ENCODE measurements around the gene ABCC6. TPM values are rescaled to one million over a fixed set of nuclear protein-coding genes. Genes with fewer than 3 reads are reported as not detected.
"Not testable (repeated sequence)": the region's sequence is repeated elsewhere in the genome, so short reads cannot be mapped to it uniquely, and the experiment has no call there.

The ABCC6 gene
- total RNA-seq, 4 donors from 2014 or later = 0.29 TPM; not detected in 3

DNA sequence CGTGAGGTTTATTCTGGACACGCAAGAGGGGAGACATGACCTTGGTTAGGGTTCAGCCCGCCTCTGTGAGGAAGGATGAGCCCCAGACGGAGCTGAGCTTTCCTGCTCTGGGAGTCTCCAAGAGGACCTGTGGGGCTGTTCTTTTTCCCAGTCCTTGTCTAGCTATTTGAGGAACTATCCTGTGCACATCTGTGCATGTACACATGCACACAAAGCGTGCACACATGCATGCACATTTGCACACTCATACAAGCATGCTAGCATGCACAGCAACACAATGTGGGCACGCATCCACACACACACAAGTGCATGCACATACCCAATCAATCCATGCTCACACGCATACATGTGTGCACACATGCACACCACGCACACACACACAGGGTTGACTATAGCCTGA lies 40.4 kb downstream of the ABCC6 start:
- Histone ChIP-seq H3K27ac (no peak overlapping the region), H3K4me3 (no peak overlapping the region), H3K27me3 (no peaks in the 10 kb centered on the region), H3K36me3 (no peaks in the 10 kb centered on the region), H3K9me3 (no peaks in the 10 kb centered on the region), H3K4me1 (no peaks in the 10 kb centered on the region)
- 60 to 81% methylated on average over 4 to 6 of the region's 8 CpGs for WGBS, 2 donors
- TF ChIP-seq, protein P1, sequence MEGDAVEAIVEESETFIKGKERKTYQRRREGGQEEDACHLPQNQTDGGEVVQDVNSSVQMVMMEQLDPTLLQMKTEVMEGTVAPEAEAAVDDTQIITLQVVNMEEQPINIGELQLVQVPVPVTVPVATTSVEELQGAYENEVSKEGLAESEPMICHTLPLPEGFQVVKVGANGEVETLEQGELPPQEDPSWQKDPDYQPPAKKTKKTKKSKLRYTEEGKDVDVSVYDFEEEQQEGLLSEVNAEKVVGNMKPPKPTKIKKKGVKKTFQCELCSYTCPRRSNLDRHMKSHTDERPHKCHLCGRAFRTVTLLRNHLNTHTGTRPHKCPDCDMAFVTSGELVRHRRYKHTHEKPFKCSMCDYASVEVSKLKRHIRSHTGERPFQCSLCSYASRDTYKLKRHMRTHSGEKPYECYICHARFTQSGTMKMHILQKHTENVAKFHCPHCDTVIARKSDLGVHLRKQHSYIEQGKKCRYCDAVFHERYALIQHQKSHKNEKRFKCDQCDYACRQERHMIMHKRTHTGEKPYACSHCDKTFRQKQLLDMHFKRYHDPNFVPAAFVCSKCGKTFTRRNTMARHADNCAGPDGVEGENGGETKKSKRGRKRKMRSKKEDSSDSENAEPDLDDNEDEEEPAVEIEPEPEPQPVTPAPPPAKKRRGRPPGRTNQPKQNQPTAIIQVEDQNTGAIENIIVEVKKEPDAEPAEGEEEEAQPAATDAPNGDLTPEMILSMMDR (IDR thresholded peaks at IDR 0.05) = no peak
- no peak for TF ChIP-seq POLR2A (IDR thresholded peaks at IDR 0.05)
- intact Hi-C loops (cut with DNase I) = no loop called here
- no peak for DNase-seq

DNA sequence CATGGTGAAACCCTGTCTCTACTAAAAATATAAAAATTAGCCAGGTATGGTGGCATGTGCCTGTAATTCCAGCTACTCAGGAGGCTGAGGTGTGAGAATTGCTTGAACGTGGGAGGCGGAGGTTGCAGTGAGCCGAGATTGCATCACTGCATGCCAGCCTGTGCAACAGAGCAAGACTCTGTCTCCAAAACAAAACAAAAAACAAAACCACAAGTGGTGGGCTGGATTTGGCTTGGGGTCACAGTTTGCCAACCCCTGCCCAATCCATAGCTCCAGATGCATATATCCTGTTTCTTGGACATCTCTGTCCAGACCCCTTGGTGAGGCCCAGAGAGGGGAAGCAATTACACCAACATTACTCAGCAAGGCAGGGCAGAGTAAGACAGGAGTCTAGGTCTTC lies 41.5 kb downstream of the ABCC6 start:
- WGBS, 2 donors = 53 to 70% methylated on average over 3 of the region's 3 CpGs
- intact Hi-C loops (cut with DNase I); DNase-seq; H3K27ac ChIP-seq; H3K9me3 ChIP-seq; H3K4me1 ChIP-seq; H3K27me3 ChIP-seq; H3K4me3 ChIP-seq; H3K36me3 ChIP-seq: not testable (repeated sequence)

DNA sequence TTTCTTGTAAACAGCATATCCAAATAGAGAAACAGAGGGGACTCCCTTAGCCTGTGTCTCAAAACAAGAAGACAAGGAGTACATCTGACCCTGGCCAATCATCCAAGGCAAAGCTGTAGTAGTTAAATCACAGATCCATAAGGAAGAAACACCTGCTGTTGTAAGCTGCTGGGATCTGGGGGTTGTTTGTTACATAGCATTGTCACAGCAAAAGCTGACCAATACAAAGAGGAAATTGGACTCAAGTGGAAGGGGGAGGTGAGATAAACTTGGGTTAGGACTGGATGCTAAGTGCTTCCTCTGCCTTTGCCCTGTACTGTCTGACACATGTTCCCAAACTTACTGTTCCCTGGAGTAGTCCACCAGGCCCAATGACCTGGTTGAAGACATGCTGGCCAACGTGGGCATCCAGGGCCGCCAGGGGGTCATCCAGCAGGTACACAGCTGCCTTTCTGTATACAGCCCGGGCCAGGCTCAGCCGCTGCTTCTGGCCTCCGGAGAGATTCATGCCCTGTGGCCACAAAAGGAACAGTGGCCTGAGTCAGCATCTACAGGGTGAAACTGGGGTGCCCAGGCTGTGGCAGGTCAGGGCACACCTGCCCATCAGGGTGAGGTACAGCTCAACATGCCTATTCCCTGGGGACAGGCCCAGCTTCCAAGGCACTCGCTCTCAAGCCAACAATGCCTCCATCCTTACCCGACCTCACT lies 44.7 kb downstream of the ABCC6 start:
- TF ChIP-seq, protein P1 (IDR thresholded peaks at IDR 0.05) = no peak
- no peak for TF ChIP-seq POLR2A (IDR thresholded peaks at IDR 0.05)
- H3K9me3 ChIP-seq = no peaks in the 10 kb centered on the region
- no peak overlapping the region for H3K4me3 ChIP-seq
- no peak overlapping the region for H3K27ac ChIP-seq
- intact Hi-C loops (cut with DNase I) = no loop called here
- no peaks in the 10 kb centered on the region for H3K27me3 ChIP-seq
- no peaks in the 10 kb centered on the region for H3K4me1 ChIP-seq
- H3K36me3 ChIP-seq = no peaks in the 10 kb centered on the region
- DNase-seq = no peak
- 58 to 86% methylated on average over 2 to 3 of the region's 7 CpGs for WGBS, 2 donors

DNA sequence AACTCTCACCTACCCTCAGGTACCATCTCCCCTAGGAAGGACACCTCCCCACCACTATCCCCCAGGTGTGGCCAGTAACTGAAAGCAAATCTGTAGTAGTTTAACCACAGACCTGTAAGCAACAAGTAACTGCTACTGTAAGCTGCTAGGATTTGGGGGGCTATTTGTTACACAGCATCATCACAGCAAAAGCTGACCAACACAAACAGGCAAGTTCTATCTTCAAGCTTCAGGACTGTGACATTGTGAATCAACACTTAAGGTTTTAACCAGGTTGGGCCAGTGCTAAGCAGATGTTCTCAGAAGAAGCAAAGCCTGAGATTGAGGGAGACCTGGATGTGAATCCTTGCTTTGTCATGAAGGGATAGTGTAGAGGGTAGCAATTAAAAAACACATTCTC lies 47.0 kb downstream of the ABCC6 start:
- no peaks in the 10 kb centered on the region for H3K36me3 ChIP-seq
- DNase-seq = no peak
- no peaks in the 10 kb centered on the region for H3K9me3 ChIP-seq
- no peaks in the 10 kb centered on the region for H3K27me3 ChIP-seq
- intact Hi-C loops (cut with DNase I) = no loop called here
- no peak overlapping the region for H3K4me3 ChIP-seq
- TF ChIP-seq, protein P1 (IDR thresholded peaks at IDR 0.05) = no peak
- no peaks in the 10 kb centered on the region for H3K4me1 ChIP-seq
- H3K27ac ChIP-seq = no peak overlapping the region

DNA sequence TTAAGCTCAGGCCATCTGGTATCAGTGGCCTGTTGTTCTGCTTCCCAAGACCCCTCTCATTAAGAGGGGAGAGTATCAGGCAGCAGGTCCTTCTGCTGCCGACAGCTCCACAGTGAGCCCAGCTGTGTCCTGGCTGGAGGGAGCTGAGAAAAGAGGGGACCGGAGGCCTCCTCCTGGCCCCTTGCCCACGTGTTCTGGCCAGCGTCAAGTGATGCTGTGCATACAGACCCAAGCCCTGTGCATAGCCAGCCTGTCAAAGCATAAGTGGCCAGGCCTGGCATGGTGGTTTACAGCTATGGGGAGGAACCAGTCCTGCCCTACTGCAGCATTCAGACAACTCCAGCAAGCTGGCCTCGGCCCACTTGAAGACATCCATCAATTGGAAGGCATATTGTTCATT lies 48.0 kb downstream of the ABCC6 start:
- Histone ChIP-seq H3K4me1 (no peaks in the 10 kb centered on the region), H3K27me3 (no peaks in the 10 kb centered on the region), H3K36me3 (no peaks in the 10 kb centered on the region), H3K27ac (no peak overlapping the region), H3K4me3 (no peak overlapping the region), H3K9me3 (no peaks in the 10 kb centered on the region)
- intact Hi-C loops (cut with DNase I) = no loop called here
- TF ChIP-seq POLR2A (IDR thresholded peaks at IDR 0.05) = no peak
- TF ChIP-seq, protein P1 (IDR thresholded peaks at IDR 0.05) = no peak
- DNase-seq = no peak
- WGBS, 2 donors = 40 to 100% methylated on average over 1 of the region's 5 CpGs

DNA sequence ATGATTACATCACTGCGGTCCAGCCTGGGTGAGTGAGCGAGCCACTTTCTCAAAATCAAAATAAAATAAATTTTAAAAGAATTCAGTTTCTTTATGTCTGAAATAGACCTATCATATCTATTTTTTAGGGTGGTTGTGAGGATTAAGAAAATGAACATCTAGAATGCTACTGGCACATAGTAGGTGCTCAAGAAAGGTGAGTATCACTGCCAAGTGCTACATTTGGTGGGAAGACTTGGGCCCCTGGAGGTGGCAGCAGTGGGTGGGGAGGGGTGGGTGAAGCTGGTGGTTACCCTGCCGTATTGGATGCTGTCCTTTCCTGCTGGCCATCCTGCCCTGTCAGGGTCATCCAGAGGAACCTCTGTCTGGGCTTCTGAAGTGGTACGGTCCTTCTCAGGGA lies 50.3 kb downstream of the ABCC6 start:
- Histone ChIP-seq H3K4me1 (no peaks in the 10 kb centered on the region), H3K9me3 (no peaks in the 10 kb centered on the region), H3K36me3 (no peaks in the 10 kb centered on the region), H3K27me3 (no peaks in the 10 kb centered on the region), H3K4me3 (no peak overlapping the region), H3K27ac (no peak overlapping the region)
- WGBS, 2 donors = 85 to 97% methylated on average over 3 to 4 of the region's 4 CpGs
- intact Hi-C loops (cut with DNase I) = no loop called here
- no peak for TF ChIP-seq POLR2A (IDR thresholded peaks at IDR 0.05)
- TF ChIP-seq, protein P1 (IDR thresholded peaks at IDR 0.05) = no peak
- DNase-seq = no peak

Measured in esophagus squamous epithelium (tissue), 5 donors.